GM19023 (cell line): Measurements from ENCODE around the gene PAXIP1.
A peak's percentile ranks its signal among the peaks of the same experiment; 100 is the strongest.
"Not testable (repeated sequence)": the region's sequence is repeated elsewhere in the genome, so short reads cannot be mapped to it uniquely, and the experiment has no call there.

Source experiments
- ATAC-seq: cut with Tn5 transposase; IDR thresholded peaks from one replicate; pipeline ENCODE4 v1.9.1; 2021; ENCODE audit warnings: mild to moderate bottlenecking, moderate library complexity; ENCODE audit not compliant: unreplicated experiment

Gene PAXIP1, protein sequence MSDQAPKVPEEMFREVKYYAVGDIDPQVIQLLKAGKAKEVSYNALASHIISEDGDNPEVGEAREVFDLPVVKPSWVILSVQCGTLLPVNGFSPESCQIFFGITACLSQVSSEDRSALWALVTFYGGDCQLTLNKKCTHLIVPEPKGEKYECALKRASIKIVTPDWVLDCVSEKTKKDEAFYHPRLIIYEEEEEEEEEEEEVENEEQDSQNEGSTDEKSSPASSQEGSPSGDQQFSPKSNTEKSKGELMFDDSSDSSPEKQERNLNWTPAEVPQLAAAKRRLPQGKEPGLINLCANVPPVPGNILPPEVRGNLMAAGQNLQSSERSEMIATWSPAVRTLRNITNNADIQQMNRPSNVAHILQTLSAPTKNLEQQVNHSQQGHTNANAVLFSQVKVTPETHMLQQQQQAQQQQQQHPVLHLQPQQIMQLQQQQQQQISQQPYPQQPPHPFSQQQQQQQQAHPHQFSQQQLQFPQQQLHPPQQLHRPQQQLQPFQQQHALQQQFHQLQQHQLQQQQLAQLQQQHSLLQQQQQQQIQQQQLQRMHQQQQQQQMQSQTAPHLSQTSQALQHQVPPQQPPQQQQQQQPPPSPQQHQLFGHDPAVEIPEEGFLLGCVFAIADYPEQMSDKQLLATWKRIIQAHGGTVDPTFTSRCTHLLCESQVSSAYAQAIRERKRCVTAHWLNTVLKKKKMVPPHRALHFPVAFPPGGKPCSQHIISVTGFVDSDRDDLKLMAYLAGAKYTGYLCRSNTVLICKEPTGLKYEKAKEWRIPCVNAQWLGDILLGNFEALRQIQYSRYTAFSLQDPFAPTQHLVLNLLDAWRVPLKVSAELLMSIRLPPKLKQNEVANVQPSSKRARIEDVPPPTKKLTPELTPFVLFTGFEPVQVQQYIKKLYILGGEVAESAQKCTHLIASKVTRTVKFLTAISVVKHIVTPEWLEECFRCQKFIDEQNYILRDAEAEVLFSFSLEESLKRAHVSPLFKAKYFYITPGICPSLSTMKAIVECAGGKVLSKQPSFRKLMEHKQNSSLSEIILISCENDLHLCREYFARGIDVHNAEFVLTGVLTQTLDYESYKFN

DNA sequence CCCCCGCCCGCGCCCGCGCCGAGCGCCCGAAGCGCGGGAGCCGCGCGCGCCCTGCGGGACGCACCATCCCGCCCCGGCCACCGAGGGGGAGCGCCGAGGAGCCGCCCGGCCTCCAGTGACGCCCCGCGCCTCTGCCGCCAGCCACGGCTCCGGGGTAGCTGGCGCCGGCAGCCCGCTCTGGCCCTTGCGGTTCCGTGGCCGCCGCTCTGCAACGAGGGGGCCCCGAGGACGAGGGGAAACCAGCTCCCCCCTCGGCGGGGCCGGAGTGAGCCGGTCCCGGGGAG lies at the start of gene PAXIP1:
Gene PAXIP1, minus strand, starts transcription at position 33 of the 284 bp plus-strand sequence. CDS start 195 bp downstream, outside the sequence.
- ATAC-seq: peak; percentile 66

DNA sequence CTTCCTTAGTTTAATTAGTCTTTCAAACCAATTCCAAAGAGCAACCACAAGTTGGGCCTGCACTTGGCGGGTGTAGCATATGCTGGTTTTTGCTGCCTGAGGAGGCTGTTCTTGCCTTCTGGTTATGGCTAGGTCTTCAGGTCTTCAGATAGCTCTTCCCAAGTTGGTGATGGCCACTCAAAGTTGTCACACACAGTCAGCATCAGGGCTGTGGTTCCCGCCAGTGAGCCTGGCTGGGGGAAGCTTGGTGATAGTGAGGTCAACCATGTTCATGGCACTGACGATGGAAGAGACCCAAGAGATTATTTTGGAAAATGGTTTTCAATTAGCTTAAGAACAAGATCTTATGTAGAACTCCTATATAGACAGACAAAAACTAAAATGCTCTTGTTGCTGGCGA lies 48.4 kb upstream of the PAXIP1 start:
- ATAC-seq: no peak

DNA sequence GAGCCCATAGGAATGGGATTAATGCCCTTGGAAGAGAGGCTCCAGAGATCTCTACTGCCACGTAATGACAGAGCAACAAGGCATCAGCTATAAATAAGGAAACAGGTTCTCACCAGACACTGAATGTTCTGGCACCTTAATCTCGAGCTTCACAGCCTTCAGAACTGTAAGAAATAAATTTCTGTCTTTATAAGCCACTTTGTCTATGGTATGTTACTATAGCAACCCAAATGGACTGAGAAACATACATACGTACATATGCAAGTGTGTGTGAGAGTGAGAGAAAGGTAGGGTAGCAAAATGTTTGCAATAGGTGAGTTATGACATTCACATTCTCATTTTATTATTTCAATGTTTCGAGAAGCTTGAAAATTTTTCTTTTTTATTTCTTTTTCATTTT lies 45.1 kb upstream of the PAXIP1 start:
- ATAC-seq: no peak

DNA sequence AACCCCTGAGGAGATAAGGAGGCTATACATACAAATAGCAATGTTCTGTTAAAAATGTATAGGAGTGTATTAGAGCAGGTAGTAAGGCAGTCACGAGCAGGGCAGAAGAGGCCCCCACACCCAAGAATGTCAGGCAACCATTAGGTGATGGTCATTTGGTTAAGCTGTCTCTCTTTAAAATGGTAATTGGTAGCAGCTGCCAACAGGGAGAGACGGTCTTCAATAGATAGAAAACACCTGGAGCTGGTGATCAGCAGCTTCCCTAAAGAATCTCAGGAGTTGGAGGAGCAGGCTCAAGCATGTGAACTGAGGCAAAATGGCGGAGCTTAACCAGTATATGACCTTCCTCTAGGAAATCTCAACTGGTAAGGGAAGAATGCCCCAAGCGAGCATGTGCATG lies 40.8 kb upstream of the PAXIP1 start:
- ATAC-seq: no peak

DNA sequence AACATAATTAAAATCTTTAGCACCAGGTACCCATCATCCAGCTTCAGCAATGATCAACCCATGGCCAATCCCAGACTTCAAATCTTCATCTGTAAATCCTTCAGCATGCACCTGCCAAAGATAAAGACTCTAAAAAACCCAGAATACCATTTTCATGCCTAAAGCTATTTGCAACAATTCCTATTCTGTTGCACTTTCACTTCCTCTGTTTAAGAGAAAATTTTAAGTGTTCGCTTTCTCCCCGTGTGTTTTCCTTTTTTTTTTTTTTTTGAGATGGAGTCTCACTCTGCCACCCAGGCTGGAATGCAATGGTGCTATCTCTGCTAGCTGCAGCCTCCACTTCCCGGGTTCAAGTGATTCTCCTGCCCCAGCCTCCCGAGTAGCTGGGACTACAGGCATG lies 35.4 kb upstream of the PAXIP1 start:
- ATAC-seq: no peak

DNA sequence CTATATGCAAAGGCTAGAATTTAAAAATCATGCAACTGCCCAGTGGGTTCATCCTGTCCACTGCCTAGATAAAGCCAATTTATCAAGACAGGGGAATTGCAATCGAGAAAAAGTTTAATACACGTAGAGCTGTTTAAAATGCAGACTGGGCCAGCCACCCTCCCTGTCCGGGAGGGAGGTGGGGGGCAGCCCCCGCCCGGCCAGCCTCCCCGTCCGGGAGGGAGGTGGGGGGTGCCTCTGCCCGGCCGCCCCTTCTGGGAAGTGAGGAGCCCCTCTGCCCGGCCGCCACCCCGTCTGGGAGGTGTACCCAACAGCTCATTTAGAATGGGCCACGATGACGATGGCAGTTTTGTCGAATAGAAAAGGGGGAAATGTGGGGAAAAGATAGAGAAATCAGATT lies 31.6 kb upstream of the PAXIP1 start:
- ATAC-seq: not testable (repeated sequence)

DNA sequence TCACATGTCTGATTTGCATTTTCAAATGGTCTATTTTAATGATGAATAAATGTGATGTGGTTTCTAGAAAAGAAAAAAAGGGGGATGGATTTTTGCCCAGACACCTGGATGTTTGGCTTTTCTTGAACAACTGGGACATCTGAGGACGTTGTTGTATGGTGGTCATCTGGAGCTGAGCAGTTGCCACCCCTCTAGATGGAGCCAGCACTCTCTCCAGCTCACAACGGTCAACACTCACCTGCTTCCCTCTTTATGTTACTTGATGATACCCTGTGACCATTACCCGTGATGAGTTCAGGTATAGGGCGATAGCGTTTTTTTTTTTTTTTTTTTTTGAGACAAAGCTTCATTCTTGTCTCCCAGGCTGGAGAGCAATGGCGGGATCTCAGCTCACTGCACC lies 30.1 kb upstream of the PAXIP1 start:
- no peak for ATAC-seq

DNA sequence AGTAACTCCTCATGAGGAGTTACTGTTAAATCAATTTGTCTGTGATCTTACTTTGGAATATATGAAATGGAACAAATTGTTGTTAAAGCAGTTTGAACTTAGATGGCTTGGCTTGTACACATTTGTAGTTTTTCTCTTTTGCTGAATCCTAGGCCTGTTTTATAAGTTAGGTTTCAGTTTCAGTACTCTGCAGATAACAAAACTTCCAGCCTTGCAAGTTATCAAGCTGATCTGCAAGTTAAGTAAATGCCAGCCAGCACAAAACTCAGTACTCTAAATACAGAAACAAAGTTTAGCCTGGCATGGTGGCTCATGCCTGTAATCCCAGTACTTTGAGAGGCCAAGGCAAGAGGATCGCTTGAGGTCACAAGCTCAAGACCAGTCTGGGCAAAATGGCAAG lies 25.0 kb upstream of the PAXIP1 start:
- ATAC-seq: no peak

DNA sequence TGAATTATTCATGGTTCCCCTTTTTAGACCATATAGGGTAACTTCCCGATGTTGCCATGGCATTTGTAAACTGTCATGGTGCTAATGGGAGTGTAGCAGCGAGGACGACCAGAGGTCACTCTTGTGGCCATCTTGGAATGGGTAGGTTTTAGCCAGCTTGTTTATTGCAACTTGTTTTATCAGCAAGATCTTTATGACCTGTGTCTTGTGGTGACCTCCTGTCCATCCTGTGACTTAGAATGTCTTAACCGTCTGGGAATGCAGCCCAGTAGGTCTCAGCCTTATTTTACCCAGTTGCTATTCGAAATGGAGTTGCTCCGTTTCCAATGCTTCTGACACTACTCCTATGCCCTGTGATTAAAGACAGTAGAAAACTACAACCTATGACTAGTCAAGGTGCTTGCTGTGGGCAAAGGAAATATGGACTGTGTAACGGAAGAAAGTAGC lies 18.8 kb upstream of the PAXIP1 start:
- no peak for ATAC-seq

DNA sequence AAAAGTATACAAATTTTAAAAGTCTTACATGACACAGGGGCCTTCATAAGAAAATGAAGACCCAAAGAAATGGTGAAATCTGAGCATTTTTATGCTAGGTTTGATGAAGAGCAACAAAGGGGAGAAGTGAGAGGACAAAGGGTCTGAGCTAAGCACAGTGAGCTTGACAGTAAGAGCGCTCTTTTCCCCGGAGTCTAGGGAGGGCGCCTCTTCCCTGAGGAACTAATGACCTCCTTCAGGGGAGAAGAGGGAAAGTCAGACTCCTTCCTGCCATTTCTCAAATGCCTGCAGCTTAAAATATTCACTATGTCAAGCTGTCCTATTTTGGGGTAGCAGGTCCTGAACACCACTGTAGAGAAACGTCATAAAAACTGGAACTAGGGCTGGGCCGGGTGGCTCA lies 18.1 kb upstream of the PAXIP1 start:
- no peak for ATAC-seq

DNA sequence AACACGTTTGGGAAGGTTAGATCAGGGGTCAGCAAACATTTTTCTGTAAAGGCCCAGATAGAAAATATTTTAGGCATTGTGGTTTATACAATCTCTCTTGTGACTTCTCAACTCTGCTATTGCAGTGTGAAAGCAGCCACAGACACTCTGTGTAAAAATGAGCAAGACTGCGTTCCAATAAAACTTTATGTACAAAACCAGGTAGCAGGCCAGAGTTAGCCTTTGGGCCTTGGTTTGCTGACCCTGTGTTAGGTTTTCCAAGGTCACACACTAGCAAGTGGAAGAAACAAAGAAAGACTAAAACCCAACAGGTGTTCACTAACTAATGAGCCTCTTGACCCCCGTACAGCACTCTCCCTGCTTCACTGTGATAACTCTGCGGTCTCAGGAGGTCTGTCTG lies 14.9 kb upstream of the PAXIP1 start:
- no peak for ATAC-seq

DNA sequence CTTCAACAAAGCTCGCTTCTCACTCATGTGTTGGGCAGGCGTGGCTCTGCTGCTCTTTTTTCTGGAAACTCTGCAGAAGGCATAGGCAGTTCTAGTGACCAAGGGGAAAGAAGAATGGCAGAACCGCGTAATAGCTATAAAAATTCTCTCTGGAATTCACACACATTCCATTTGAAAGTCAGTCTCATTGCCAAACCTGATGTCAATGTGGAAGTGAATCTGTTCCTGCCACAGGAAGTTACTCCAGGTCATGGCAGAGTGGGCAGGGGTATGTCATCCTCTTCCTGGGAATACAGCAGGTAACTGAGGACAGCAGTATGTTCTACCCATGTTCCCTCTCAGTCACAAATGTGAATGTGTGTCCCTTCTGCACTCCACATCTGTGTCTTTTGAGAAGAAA lies 8.2 kb upstream of the PAXIP1 start:
- no peak for ATAC-seq

DNA sequence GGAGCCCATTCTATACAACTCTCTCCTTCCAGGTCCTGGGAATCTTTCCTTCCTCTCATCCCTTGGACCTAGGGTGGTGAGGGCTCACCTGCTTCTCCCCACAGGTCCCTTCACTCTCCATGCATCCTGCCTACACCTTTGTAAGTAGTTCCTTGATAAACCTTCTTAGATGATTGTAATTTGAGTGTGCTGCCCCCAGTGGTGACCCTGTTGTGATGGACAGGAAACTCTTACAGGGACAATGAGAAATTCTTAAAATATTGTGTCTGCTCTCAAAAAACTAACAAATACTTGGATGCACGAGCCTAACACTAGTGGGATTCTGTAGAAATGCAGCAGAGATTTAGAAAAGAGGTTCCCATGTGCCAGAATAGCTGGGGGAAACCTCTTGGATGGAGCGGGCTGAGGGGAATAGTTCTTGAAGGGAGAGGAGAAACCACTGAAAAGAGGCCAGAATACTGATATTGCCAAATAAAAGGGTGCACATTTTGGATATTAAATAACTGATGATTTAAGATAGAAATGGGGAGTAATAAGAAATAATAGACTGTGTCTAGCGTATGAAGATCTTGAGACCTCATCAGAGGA lies 6.7 kb upstream of the PAXIP1 start:
- no peak for ATAC-seq

DNA sequence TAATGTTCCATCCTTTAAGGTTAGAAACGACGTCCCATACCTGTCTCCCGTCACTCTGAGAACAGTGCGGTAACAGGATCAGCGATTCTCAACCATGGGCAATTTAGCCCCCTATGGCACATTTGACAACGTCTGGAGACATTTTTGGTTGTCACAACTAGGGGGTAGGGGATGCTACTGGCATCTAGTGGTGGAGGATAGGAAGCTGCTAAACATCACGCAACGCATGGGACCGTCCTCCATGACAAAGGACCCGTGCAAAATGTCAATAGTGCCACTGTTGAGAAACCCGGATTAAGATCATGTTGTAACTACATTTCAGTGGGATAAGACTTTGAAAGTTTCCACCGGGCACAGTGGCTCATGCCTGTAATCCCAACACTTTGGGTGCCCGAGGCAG lies 5.0 kb upstream of the PAXIP1 start:
- no peak for ATAC-seq

DNA sequence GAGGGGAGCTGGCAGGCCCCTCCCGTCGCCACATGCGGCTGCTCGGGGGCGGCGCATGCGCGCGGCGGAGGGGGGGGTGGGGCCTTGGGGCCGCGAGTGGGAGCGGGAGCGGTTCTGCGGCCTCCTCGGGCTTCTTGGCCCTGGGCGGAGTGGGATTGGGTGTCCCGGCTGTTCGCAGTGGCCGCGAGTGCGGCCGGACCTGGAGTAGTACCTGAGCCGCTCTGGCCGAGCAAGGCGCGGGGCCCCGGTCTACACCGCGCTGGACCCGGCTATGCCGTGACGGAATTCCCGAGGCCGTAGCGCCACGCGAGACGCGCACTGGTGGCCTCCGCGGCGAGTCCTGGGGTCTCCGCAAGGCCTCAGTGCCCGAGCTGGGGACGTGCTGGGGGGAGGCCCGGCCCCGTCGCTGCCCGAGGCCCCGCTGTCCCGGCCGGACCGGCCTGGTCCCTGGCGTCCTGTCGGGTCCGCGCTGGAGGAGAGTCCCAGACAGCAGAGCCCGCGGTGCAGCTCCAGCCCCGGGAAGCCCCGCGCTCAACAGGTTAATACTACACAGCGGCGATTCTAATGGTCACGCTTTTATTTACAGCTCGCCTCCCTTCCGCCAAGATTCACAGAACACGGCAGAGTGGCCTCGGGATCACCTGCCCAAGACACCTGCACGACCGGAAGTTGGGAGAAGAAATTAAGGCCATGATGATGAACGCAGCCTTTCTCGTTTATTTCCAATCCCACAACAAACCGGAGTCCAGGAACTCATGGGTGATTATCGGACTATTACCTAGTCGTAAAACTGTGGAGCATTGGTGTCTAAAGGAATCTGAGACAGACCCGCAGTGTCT lies 671 bp upstream of the PAXIP1 start:
- ATAC-seq: peak; percentile 68

DNA sequence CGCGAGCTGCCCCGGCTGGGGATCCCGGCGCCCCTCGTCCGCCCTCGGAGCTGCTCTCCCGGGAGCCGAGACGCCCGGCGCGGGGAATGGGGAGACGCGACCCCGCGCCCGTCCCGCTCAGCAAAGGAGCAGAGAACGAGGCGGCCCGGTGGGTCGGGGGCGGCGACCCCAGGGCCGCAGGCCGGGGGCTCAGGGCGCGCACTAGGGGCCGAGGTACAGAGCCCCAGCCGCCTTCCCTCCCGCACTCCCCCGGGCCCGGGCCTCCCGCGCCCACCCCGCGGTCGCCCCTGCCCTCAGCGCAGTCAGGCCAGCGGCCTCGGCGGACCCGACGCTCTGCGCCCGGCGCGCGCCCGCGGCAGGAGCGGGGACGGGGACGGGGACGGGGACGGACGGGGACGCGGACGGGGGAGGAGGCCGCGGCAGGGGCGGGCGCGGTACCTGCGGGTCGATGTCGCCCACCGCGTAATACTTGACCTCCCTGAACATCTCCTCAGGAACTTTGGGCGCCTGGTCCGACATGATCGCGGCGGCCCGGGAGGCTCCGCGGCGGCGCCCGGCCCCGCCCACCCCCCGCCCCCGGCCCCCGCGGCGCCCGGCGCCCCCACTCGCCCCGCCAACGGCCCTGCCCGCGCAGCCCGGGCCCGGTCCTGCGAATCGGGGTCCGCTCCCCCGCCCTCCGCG lies 373 bp downstream of the PAXIP1 start:
- peak; percentile 39 for ATAC-seq

DNA sequence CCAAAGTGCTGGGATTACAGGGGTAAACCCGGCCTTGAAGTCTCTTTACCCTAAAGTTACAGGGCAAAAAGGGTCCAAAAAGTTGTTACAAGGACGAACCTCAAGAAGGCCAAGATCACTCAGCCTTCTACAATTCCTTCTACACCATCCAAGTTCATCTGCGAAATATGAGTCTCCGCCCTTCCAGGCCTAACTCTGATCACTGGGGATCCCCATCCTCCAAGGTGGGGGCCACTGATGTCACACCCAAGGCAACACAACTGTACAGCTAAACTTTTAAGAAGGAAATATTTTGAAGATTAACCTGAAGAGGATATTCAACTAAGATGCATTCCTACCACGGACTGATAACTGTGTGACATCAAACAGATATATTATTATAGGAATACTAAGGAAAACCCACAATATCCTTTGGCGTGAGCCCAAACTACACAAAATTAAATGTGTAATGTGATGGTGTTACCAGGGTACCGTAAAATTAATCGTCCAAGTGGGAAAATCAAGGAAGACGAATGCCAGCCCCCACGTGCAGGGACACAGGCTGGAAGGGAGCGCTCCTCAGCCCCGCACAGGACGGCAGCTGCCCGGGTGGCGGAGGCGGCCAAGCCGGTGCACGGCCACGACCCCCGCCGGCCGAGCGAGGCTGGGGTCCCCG lies 1.0 kb downstream of the PAXIP1 start:
- ATAC-seq: peak; percentile 7

DNA sequence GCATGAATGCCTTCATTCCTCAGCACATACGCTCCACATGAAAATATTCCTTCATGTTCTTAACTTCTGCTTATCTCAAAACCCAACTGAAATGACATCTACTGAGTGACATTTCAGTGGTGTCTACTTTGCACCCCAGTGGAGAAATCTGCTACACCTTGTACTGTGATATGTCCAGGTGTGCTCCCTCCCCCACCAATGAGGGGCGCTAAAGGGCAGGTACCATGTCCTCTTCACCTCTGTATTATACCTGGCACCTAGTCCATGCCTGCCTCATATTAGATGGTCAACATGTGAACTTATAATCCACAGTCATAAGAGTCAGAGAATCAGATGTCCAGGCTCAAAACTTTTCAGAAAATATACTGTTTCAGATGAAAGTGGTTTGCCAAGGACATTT lies 2.1 kb downstream of the PAXIP1 start:
- ATAC-seq: no peak

DNA sequence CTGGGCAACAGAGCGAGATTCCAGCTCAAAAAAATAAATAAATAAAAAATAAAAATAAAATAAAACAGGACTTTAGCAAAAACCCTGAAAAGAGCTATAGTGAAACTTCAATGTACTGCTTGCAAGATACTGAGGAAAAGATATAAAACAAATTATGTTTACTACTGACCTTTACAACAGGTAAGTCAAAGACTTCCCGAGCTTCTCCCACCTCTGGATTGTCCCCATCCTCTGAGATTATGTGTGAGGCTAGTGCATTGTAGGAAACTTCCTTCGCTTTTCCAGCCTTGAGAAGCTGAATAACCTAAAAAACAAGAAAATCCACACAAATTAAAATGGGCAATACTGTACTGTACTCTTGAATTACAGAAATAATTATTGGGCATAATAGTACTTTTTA lies 4.4 kb downstream of the PAXIP1 start:
- ATAC-seq: no peak
